VCaP (cell line): Measurements from ENCODE around the gene FKBP5.
A peak's percentile ranks its signal among the peaks of the same experiment; 100 is the strongest.

Experiments used
- H3K27ac ChIP-seq: fragments of 450-650 bp; 2 replicates; pipeline ENCODE4 v1.5.1; 2017
- CTCF ChIP-seq: fragments of 450-650 bp; conservative IDR thresholded peaks from 2 replicates; pipeline ENCODE4 v1.5.1; 2017; ENCODE audit warnings: mild to moderate bottlenecking, moderate library complexity

FKBP5 gene

GRCh38 chr6:35686436-35686835 lies 2.3 kb downstream of the FKBP5 start:
- peak overlapping the region; percentile 86 for H3K27ac ChIP-seq
- no peak for TF ChIP-seq CTCF

GRCh38 chr6:35683267-35683666 lies 5.4 kb downstream of the FKBP5 start:
- H3K27ac ChIP-seq: no peak overlapping the region
- no peak for TF ChIP-seq CTCF

- no peak overlapping the region for H3K27ac ChIP-seq
- no peak for TF ChIP-seq CTCF
Observed at GRCh38 chr6:35681298-35681697, 7.4 kb downstream of the FKBP5 start.

- no peak for TF ChIP-seq CTCF
- no peak overlapping the region for H3K27ac ChIP-seq
Observed at GRCh38 chr6:35679399-35679798, 9.3 kb downstream of the FKBP5 start.

- TF ChIP-seq CTCF: no peak
- no peak overlapping the region for H3K27ac ChIP-seq
Observed at GRCh38 chr6:35678814-35679213, 9.9 kb downstream of the FKBP5 start.

- peak overlapping the region; percentile 40; the same call in 1 of the 2 replicates for H3K27ac ChIP-seq
- no peak for TF ChIP-seq CTCF
Observed at GRCh38 chr6:35678021-35678654, 10.6 kb downstream of the FKBP5 start.

- TF ChIP-seq CTCF: no peak
- peak overlapping the region; percentile 40; the same call in 1 of the 2 replicates for H3K27ac ChIP-seq
Observed at GRCh38 chr6:35677456-35677855, 11.3 kb downstream of the FKBP5 start.
